Cardiac fibroblast (primary cell): Measurements from ENCODE around the gene SUV39H1.

Experiments used
- DNase-seq, 2 donors: peaks; one replicate each; pipeline versions ENCODE4 v3.0.0 to v3.0.0-alpha.2; 2010; ENCODE audit warnings: low read depth in 2 of 2
- H3K4me3 ChIP-seq, 2 donors: replicated peaks in 1 of 2; 1 replicate in 1 of 2; 2 replicates in 1 of 2; pipeline ENCODE4 v1.5.1; 2011; ENCODE audit warnings: low read depth in 2 of 2, low read length in 2 of 2, mild to moderate bottlenecking in 2 of 2, moderate library complexity in 1 of 2
- CTCF ChIP-seq: IDR thresholded peaks from one replicate; pipeline ENCODE4 v1.5.1; 2011; ENCODE audit warnings: low read depth, mild to moderate bottlenecking, low read length, inconsistent platforms

SUV39H1 gene

GRCh38 chrX:48694776-48695533, 1.6 kb upstream of the SUV39H1 start:
- H3K4me3 ChIP-seq, result no peak overlapping the region
- no peak for TF ChIP-seq CTCF
- DNase-seq, result no peak

- no peak for TF ChIP-seq CTCF
- DNase-seq, result peak in 1 of 2 donors; percentile 16
- H3K4me3 ChIP-seq, result no peak overlapping the region
These were observed 1.0 kb upstream of the SUV39H1 start for GRCh38 chrX:48695534-48695896.

- no peak for TF ChIP-seq CTCF
- DNase-seq, result no peak
- peak overlapping the region; percentile 57 to 59 for H3K4me3 ChIP-seq
These were observed 621 bp upstream of the SUV39H1 start for GRCh38 chrX:48695925-48696300.

- H3K4me3 ChIP-seq, result peak overlapping the region; percentile 54 to 61
- DNase-seq, result peak in 1 of 2 donors; percentile 43
- TF ChIP-seq CTCF, result no peak
These were observed 584 bp downstream of the SUV39H1 start for GRCh38 chrX:48696909-48697727.

- no peak for TF ChIP-seq CTCF
- H3K4me3 ChIP-seq, result no peak overlapping the region
- DNase-seq, result no peak
These were observed 1.8 kb downstream of the SUV39H1 start for GRCh38 chrX:48698306-48698705.

GRCh38 chrX:48700246-48700645, 3.7 kb downstream of the SUV39H1 start:
- TF ChIP-seq CTCF, result no peak
- DNase-seq, result no peak

More at GRCh38 chrX:48700246-48700645, 3.7 kb downstream of the SUV39H1 start:
- H3K4me3 ChIP-seq, result no peak overlapping the region
